Coronary artery (tissue), 2 donors: ENCODE results near the gene FBXW5.

Experiments
- DNase-seq: peaks from one replicate; pipeline ENCODE4 v3.0.0-alpha.2; 2017; ENCODE audit warnings: low spot score
- H3K27ac ChIP-seq, 2 donors: fragments of 200-600 bp; sonication (generic); one replicate each; pipeline ENCODE4 v1.5.1; 2016 to 2019
- H3K4me3 ChIP-seq: fragments of 200-600 bp; sonication (generic); 2 replicates; pipeline ENCODE4 v1.5.1; 2016; ENCODE audit warnings: mild to moderate bottlenecking, moderate library complexity
- CTCF ChIP-seq: fragments of 200-600 bp; sonication (generic); IDR thresholded peaks from one replicate; pipeline ENCODE4 v1.5.1; 2019; ENCODE audit warnings: antibody characterized with exemption

Gene FBXW5

GRCh38 chr9:136935651-136936050 lies 8.9 kb downstream of the FBXW5 start:
- Histone ChIP-seq H3K4me3 (no peak overlapping the region), H3K27ac (no peak overlapping the region)
- TF ChIP-seq CTCF, result no peak
- DNase-seq, result no peak

GRCh38 chr9:136934277-136934676 lies 10.3 kb downstream of the FBXW5 start:
- Histone ChIP-seq H3K27ac (no peak overlapping the region), H3K4me3 (no peak overlapping the region)
- DNase-seq, result no peak
- TF ChIP-seq CTCF, result no peak

- Histone ChIP-seq H3K27ac (no peak overlapping the region), H3K4me3 (no peak overlapping the region)
- DNase-seq, result no peak
- no peak for TF ChIP-seq CTCF
These were observed 12.9 kb downstream of the FBXW5 start for GRCh38 chr9:136931611-136932130.

GRCh38 chr9:136930014-136930413 lies 14.5 kb downstream of the FBXW5 start:
- Histone ChIP-seq H3K27ac (no peak overlapping the region), H3K4me3 (no peak overlapping the region)
- no peak for DNase-seq
- no peak for TF ChIP-seq CTCF

GRCh38 chr9:136928591-136928990 lies 15.9 kb downstream of the FBXW5 start:
- no peak for TF ChIP-seq CTCF
- no peak overlapping the region for H3K27ac ChIP-seq
- no peak for DNase-seq
- no peak overlapping the region for H3K4me3 ChIP-seq

GRCh38 chr9:136927343-136928271 lies 16.9 kb downstream of the FBXW5 start:
- no peak overlapping the region for H3K4me3 ChIP-seq
- no peak for DNase-seq
- no peak overlapping the region for H3K27ac ChIP-seq
- TF ChIP-seq CTCF, result no peak

GRCh38 chr9:136926749-136927148 lies 17.8 kb downstream of the FBXW5 start:
- no peak overlapping the region for H3K27ac ChIP-seq
- no peak for DNase-seq
- no peak for TF ChIP-seq CTCF
- H3K4me3 ChIP-seq, result no peak overlapping the region
